ENCODE data around the gene LPIN1.
"Not testable (repeated sequence)": the region's sequence is repeated elsewhere in the genome, so short reads cannot be mapped to it uniquely, and the experiment has no call there.

Gene LPIN1

GRCh38 chr2:11758647-11759046, 12.2 kb downstream of the LPIN1 start:
- DNase-seq (ENCODE audit: low spot score): no peak
- in situ Hi-C loops (cut with MboI; ENCODE audit: low sequenced_read_pairs, unreplicated experiment): no loop called here
- no peak for TF ChIP-seq CTCF (IDR thresholded peaks at IDR 0.05; ENCODE audit: borderline replicate concordance, control extremely low read depth, extremely low read depth, insufficient read depth, missing control alignments)

- in situ Hi-C loops (cut with MboI; ENCODE audit: low sequenced_read_pairs, unreplicated experiment): not testable (repeated sequence)
Observed at GRCh38 chr2:11759182-11759975, 12.9 kb downstream of the LPIN1 start.

GRCh38 chr2:11761259-11761658, 14.8 kb downstream of the LPIN1 start:
- no peak for DNase-seq (ENCODE audit: low spot score)
- no peak for TF ChIP-seq CTCF (IDR thresholded peaks at IDR 0.05; ENCODE audit: borderline replicate concordance, control extremely low read depth, extremely low read depth, insufficient read depth, missing control alignments)
- in situ Hi-C loops (cut with MboI; ENCODE audit: low sequenced_read_pairs, unreplicated experiment): no loop called here

More at GRCh38 chr2:11759182-11759975, 12.9 kb downstream of the LPIN1 start:
- not testable (repeated sequence) for DNase-seq (ENCODE audit: low spot score)

GRCh38 chr2:11762031-11762430, 15.6 kb downstream of the LPIN1 start:
- TF ChIP-seq CTCF (IDR thresholded peaks at IDR 0.05; ENCODE audit: borderline replicate concordance, control extremely low read depth, extremely low read depth, insufficient read depth, missing control alignments): no peak
- in situ Hi-C loops (cut with MboI; ENCODE audit: low sequenced_read_pairs, unreplicated experiment): no loop called here

GRCh38 chr2:11762799-11763461, 16.5 kb downstream of the LPIN1 start:
- TF ChIP-seq CTCF (IDR thresholded peaks at IDR 0.05; ENCODE audit: borderline replicate concordance, control extremely low read depth, extremely low read depth, insufficient read depth, missing control alignments): no peak
- in situ Hi-C loops (cut with MboI; ENCODE audit: low sequenced_read_pairs, unreplicated experiment): no loop called here
- DNase-seq (ENCODE audit: low spot score): no peak

More at GRCh38 chr2:11762031-11762430, 15.6 kb downstream of the LPIN1 start:
- DNase-seq (ENCODE audit: low spot score): no peak

- in situ Hi-C loops (cut with MboI; ENCODE audit: low sequenced_read_pairs, unreplicated experiment): no loop called here
- TF ChIP-seq CTCF (IDR thresholded peaks at IDR 0.05; ENCODE audit: borderline replicate concordance, control extremely low read depth, extremely low read depth, insufficient read depth, missing control alignments): no peak
- DNase-seq (ENCODE audit: low spot score): no peak
Observed at GRCh38 chr2:11764359-11764758, 17.9 kb downstream of the LPIN1 start.

GRCh38 chr2:11764920-11765319, 18.5 kb downstream of the LPIN1 start:
- in situ Hi-C loops (cut with MboI; ENCODE audit: low sequenced_read_pairs, unreplicated experiment): no loop called here

More at GRCh38 chr2:11764920-11765319, 18.5 kb downstream of the LPIN1 start:
- DNase-seq (ENCODE audit: low spot score): no peak
- TF ChIP-seq CTCF (IDR thresholded peaks at IDR 0.05; ENCODE audit: borderline replicate concordance, control extremely low read depth, extremely low read depth, insufficient read depth, missing control alignments): no peak
